ENCODE data around the gene S100A5.

The S100A5 gene

DNA sequence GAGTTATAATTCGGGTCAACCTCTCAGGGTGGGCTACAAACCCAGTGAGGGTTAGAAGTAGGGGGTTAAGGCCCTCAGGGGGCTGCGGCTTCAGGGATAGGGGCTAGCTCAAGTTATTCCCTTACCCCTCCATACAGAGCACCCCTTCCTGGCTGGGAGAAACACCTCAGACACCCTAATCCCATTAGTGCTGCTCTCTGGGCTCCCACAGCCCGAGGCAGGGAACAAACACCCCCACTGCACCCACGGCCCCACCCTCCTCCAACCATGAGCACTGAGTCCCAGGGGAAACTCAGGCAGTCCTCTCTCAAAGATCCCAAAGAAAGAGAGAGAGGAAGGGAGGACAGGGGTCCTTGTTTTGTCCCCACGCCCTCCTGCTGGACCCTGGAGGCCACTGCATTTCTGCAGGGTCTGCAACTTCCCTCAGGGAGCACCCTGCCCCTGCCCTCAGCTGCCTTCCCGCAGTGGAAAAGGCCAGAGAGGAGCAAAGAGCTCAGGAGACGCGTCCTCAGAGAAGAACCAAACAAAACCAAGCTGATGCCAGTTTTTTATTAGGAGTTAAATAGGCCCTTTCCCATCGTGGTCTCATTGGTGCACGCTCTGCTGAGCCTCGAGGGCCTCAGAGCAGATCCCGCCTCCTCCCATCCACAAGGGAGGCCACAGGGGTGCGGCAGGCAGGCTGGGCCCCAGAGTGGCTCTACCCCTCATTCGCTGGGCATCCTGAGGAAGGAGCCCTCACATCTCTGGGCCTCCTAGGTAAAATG, 6.2 kb upstream of the S100A5 start:
- DNase-seq (ENCODE audit: low spot score), result peak; percentile 43

DNA sequence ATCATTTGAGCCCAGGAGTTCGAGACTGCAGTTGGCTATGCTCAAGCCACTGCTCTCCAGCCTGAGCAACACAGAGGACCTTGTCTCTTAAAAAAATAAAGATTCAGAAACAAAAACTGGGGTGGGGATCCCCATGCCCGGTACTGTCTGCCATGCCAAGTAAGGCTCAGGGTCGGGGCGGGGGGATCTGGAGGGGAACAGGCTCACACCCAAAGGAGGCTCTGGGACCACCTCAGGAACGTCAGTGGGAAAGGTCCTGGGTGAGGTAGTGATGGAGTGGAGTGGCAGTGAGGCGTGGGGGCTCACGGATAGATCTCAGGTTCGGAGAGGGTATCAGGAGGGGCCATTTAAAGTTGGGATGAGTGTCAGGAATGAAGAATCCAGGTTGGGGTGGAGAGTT, 5.6 kb upstream of the S100A5 start:
- DNase-seq (ENCODE audit: low spot score), result no peak

DNA sequence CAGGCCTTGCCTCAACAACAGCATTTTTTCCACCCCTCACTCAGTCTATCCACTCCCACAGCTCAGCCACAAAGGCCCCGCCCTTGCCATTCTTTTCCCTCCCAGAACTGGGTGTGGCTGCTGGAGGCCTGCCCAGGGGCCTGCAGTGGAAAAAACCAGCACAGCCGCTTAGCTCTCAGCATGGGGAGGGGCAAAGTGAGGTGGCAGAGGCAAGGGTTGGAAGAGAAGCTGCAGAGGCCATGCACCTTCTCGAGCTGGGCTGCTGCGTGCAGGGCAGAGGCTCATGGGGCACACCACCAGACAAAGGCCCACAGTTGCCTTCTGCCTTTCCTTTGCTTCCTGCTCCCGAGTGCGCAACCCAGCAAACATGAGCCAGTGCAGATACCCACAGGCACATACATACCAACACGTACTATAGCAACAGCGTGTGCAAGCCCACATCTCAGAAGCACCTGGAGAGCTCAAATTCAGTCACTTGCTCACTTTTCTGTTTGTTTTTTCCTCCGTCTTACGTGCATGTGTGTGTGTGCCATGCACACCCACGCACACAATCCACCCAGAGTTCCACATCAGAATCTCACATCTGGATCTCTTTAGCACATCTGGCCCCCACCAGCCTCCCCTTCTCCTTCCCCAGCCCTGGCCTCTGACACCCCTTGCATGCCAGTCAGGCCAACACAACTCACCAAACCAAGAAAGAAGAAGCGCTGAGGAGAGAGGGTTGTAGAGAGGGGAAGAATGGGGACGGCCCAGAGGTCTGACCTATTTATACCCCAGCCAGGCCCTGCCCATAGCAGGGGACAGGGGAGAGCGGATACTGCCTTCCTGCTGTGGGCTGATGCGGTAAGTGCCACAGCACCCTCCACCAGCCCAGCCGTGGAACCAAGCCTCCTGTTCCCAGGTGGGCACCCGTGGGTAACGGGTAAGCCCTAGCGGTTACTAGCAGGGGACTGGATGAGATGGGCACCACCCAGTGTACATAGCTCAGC, 4.6 kb upstream of the S100A5 start, which contains the start of gene S100A4:
TSS of gene S100A4 (minus strand) at position 740 of the 989 bp plus-strand sequence. CDS start 1,012 bp downstream, outside the sequence.
- DNase-seq (ENCODE audit: low spot score), result peak; percentile 88

DNA sequence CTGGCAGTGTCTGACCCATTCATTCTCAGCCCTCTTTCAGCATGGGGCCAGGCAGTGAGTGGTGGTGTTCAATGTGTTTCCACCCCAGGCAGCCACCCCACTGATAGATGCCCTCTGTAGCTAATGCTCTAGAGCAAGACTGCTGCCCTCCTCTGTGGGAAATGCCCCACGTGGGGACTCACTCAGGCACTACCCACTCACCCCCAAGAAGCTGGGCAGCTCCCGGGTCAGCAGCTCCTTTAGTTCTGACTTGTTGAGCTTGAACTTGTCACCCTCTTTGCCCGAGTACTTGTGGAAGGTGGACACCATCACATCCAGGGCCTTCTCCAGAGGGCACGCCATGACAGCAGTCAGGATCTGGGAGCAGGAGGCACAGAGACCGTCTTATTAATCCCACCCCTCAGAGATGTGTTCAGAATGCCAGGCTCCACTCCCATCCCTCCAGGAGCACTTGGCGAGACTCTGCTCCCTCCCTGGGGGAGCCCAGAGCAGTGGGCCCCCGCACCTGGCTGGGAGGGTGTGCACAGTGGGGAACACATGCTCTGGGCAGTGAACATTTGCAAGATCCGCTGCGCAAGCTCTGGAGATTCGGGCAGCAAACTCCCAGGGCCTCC, 3.8 kb upstream of the S100A5 start:
- DNase-seq (ENCODE audit: low spot score), result no peak

DNA sequence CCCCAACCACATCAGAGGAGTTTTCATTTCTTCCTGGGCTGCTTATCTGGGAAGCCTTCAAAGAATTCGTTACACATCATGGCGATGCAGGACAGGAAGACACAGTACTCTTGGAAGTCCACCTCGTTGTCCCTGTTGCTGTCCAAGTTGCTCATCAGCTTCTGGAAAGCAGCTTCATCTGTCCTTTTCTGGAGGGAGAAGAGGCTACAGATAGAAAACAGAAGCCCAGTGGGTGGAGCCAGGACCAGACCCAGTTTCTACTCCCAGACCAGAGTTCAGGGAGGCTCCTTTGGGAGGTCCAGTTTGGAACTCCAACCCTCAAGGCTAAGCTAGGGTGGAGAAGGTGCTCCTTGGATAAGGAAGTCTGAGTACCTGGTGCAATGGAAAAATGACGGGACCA, 3.0 kb upstream of the S100A5 start:
- DNase-seq (ENCODE audit: low spot score), result no peak

DNA sequence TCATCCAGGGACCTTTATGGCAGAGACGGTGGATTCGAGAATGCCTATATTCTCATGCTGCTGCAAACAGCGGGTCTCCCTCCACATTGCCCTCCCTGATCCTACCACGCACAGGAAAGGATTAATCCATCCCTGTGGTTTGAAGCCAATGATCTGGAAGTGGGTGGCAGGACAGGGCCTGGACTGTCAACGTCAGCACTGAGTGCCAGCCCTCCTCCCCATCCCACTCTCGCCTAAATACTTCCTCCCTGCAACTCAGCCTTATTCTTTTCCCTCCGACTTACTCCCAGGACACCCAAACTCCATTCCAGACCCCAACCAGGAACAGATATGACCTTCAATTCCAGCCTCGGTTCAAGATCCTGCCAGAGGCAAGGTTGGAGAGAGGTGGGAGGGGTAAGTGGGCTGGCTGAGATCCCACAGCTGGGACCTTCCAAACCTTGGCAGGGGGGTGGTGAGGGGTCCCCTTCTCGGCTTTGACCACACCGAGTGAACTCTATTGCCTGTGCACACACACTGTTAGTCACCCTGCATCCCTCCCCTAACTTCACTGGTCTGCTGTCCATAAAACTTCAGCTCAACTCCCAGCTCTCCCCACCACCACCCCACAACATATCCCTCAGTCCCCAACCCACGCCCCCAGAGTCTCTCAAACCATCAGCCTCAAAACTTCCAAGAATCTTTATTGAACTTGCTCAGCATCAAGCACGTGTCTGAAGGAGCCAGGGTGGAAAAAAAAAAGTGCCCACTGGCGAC, 2.4 kb upstream of the S100A5 start:
- no peak for DNase-seq (ENCODE audit: low spot score)

DNA sequence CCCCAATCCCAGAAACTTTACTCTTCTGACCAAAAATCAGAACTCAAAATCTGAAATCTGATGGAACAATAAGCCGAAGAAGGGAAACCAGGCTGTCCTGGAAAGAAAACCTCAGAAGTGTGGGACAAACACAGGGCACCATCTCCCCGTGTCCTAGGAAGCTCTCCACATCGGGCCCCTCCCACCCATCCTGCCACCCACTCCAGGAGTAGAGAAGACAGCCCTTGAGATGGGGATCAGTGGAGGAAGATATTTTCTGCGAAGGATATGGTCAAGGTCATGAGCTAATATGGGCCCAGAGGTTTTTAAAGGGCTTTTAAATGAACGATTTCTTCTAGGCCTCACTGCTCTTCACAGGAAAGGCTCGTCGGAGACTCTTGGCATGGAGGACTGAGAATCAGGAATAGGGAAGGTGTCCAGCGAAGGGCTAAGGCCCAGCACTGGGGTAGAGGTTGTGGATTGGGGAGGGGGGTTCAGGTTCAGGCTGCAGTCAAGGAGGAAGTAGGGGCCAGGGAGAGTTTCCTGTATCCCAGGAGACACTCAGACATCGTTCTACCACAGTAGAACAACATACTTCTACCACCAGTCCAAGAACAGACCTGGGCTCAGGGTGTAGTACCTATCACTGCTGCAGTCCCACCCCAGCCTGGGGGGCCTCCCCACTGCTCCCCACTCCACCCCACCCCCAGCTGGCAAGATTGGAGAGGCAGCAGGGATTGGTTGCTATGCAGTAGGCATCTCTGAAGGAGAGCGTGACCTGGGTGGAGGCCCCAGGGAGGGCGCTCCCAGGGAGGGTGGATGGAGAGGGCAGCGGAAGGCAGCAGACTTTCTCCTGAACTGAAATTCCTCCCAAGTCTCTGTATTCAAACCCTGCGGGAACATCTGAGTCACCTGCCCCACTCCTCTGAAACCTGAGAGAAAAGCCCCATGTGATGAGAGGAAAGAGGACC, 1.2 kb upstream of the S100A5 start:
- no peak for DNase-seq (ENCODE audit: low spot score)

DNA sequence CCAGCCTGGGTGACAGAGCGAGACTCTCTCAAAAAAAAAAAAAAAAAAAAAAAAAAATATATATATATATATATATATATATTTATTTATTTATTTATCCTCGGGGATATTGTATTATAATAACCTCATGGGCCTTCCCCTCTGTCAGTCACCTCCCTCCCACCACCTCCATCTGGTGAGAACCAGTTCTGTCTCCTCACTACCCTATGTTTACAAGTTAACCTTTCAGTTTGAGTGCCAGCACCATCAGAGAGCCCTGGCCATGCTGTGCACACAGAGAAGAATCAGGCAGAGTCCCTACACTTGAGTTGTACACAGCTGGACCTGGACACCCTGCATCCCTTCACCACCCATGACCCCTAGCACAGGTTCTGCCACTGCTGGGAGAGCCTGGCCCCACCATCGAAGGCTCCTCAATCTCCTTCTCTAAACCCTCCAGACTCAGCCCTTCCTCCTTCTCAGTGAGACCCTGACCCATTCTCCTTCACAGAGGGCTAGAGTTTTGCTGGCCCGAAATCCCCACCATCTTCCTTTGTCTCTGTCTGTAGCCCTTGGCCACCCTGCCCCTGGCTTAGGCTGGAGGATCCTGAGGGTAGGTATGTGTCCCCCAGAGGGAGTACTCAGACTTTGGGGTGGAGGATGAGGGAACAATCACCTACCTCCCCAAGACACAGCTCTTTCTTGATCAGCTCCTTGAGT, 1.2 kb downstream of the S100A5 start:
- DNase-seq (ENCODE audit: low spot score), result no peak

DNA sequence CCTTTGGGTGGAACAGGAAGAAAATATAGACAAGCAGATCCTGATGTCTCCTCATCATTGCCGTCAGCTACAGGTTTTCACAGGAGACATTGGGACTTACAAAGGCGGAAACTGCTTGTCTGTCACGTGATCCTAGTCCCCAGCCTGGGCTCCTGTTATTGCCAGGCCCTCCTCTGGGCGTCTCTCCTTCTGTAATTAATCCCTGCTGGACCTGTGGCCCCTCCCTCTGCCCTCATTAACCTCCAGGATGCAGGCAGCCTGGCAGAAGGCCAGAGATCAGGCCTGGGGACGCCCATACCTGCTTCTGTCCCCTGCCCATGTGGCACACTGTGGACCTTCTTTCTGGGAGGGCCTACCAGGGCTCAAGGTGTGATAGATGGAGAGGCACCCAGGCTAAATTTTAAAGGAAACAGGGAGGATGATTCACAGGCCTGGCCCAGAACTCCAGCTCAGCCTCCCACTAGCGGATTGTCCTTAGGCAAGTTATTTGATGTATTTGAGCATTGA, 2.4 kb downstream of the S100A5 start:
- DNase-seq (ENCODE audit: low spot score), result no peak

DNA sequence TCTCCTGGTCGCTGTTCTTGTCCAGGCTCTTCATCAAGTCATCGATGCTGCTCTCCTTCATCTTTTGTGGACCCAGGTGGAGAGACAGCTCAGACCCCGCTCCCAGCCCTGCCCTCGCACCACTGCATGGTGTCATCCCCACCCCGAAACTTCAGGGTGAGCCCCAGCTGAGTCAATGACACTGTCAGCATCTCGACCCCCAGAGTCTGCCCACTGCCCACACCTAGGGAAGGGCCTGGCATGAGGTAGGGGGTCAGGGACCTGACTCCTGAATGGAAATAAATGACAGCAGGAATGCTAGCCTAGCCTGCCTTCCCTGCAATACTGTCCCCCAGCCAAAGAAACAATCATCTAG, 3.4 kb downstream of the S100A5 start:
- no peak for DNase-seq (ENCODE audit: low spot score)

DNA sequence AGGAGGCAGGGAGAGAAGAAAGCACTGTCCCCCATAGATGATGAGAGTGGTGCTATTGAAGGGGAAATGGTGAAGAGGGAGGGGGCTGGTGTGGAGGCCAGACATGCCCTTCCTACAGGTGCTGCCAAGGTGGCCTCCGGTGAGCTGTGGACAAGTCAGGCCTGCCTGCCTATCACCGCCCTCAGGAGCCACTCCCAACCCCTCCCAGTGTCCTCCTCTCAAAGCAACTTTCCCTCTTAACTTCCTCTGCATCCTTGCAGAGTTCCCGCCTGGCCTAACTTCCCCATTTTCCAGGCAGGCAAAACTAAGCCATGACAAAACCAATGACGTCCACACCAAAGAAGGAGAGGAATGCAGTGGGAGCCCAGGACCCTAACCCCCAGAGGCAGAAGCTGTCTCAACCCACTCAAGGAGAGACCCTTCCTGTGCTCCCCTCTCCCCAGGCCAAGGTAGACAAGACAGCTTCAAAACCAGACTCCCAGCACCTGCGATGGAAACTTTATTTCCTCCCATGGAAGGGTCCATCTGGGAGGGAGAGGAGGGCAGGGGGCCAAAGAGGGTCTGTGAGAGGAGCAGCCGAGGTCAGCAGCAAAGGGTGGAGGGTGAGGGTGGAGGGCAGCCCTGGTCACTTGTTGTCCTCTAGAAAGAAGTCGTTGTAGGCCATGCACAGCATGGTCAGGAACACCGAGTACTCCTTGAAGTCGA, 3.9 kb downstream of the S100A5 start:
- DNase-seq (ENCODE audit: low spot score), result no peak

DNA sequence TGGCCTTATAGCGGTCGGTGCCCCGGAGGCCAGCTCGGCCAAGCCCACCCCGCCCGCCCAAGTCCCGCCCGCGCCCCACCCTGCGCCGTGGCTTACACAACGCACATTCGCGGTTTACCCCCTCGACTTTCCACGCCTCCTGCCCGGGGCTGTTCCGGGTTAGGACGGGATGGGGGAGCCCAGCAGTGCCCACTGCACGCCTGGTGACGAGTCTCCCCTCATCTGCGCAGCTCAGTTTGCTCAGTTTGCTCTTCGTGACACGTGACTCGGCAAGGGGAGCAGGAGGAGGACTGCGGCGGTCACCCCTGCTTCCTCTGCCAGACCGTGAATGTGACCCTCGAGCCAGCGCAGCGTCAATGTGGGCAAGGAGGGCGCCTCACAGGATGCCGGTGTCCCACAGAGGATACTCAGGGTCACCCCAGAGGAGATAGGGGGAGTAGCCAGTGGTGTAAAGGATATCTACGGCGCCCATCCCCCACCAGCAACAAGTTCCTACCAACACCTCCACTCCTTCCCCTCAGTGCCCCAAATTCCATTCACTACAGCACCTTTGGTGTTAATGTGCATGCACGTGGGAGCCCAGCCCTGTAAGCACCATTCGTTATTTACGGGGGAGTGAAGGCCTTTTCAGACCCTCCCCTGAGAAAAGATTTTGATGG, 4.6 kb downstream of the S100A5 start:
- peak; percentile 62 for DNase-seq (ENCODE audit: low spot score)

DNA sequence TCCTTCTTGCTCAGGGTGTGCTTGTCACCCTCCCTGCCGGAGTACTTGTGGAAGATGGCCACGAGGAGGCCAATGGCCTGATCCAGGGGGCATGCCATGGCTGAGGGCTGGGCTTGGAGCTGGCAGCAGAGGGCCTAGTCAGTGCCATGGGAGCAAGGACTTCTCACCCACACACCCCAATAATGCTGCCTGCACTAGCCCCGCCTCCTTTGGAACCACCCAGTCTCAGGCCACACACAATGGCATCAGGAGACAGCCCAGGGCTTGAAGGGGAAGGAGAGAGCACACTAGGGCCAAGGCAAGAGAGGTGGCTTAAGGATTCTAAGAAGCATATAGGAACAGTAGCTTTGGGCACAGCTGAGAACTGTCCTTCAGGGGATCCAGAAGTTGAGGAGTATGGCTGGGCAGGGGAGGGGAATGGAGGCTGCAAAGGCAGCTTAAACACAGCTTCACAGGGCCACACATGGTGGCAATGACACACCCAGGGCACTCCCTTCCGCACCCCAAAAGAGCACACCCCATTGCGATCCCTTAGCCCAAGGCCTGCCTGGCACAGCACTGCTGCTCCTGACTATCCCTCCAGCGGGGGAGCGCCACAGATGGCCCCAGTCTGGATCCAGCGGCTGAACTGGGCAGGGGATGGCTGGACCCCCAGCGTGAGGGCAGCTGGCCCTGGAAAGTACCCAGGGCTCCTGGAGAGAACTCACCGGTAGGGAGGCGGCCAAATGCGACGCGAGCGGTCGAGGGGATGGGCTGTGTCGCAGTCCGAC, 5.3 kb downstream of the S100A5 start, which contains the start of gene S100A6:
TSS of gene S100A6 (minus strand) at position 750 of the 770 bp plus-strand sequence. CDS start at position 98, 652 bp downstream.
- DNase-seq (ENCODE audit: low spot score), result peak; percentile 77

DNA sequence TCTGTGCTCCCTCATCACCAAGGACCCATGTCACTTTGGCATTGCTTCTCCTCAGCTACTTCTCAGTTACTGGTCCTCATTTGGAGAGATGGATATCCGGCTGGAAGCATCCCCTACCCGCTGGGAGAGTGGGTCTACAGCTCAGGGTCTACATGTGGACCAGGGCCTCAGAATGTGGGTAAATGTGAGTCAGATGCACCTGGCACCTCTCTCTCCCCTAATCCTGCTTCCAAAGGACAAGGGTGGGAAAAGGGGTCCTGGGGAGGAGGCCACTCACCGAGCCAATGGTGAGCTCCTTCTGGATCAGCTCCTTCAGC, 5.9 kb downstream of the S100A5 start:
- DNase-seq (ENCODE audit: low spot score), result no peak

DNA sequence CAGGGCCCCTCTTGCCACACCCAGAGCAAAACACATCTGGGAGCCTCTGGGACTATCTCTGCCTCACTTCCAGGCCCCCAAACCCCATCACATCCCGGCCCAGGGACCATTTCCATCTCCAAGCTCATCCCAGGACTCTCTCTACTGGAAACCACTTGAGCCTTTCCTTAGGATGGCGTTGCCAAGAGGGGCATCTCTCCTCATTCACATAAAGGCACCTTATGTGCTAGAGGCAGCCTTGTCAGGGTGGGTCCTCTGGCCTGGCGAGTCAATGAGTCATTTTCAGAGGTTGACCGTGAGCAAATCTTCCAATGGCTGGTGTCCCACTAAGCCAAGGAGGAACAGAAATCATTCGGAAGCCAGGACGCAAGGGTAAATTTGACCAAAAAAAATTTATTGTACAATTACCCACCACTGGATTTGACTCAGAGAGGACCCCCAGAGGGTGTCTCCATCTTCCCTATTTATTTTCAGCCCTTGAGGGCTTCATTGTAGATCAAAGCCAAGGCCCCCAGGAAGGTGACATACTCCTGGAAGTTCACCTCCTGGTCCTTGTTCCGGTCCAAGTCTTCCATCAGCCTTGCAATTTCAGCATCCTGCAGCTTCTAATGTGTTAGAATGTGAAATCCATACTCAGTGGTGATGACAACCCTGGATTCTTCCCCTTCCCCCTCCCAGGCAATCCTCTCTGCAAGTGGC, 6.4 kb downstream of the S100A5 start:
- DNase-seq (ENCODE audit: low spot score), result no peak

DNA sequence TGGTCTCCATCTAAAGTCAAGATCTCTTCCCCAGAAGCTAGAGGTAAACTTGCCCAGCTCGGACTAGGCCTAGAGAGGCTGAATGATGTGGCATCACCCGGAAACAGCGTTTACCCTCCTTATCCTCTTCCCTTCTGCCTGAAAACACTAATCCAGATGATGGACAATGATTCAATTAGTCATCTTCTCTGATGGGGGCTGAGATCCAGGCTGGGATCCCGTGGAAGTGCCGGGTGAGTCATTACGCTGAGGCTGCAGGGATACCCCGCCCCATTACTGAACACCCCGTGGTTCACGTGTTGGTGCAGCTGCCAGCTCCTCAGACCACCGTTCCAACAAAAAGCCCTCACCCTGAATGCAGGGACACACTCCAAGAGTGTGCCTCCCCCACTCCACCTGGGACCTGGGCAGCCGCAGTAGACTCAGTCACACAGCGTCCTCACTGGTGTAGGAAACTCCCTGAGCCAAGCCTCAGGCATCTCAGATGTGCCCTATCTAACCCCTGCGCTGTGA, 7.0 kb downstream of the S100A5 start:
- peak; percentile 47 for DNase-seq (ENCODE audit: low spot score)

Data from hematopoietic multipotent progenitor cell treated with erythropoietin and hydrocortisone succinate and interleukin-3 and kit ligand, for 15 days (in vitro differentiated cells).